Activated CD8-positive, alpha-beta memory T cell treated with anti-CD3 and anti-CD28 coated beads for 36 hours (primary cell): ENCODE measurements around the gene GATA6. TPM values are rescaled to one million over a fixed set of nuclear protein-coding genes. Genes with fewer than 3 reads are reported as not detected.

Experiments
- CTCF ChIA-PET: fragments of 350-600 bp; sonication (Branson Sonifier 250); formaldehyde crosslinking; loops from one replicate; lab custom pipeline; 2021; ENCODE audit warnings: antibody characterized with exemption; lab: Charles Lee
- POLR2A ChIA-PET: fragments of 350-600 bp; sonication (Branson Sonifier 250); formaldehyde crosslinking; loops from one replicate; lab custom pipeline; 2021; ENCODE audit warnings: antibody characterized with exemption; lab: Charles Lee
- total RNA-seq, 2 experiments: library from RNA; stranded (reverse); gene quantifications; one replicate each; pipeline ENCODE4 v1.2.3, GENCODE V29; 2021

Gene GATA6
- total RNA-seq, 2 experiments from 2014 or later, result not detected

DNA sequence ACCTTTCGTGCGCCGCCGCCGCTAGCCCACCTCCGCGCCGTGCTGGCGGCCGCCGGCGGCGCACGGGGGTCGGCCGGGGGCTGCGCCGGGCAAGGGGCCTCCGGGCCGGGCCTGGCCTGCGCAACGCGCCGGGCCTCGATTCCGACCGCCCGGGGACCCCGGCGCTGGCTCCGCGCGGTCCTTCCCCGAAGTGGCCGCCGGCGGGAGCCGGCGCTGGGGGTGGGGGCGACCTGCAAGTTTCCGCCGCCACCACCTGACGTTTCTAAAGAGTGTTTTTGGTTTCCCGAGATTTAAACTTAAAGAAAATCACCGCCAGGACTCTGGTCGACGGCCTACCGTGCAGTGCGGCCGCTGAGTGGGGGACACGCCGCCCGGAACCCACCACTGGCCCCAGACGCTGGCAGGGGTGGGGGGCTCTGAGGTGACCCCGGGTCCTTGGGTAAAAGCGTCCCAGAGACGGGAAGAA lies 3.8 kb upstream of the GATA6 start:
- ChIA-PET POLR2A (no interaction called here), CTCF (no interaction called here)

- ChIA-PET CTCF (no interaction called here), POLR2A (interaction anchor here (0.6 kb wide), 1 partner anchor 9 kb away, joined by 3 read pairs; no protein-coding TSS in a partner anchor)
Observed at GRCh38 chr18:22166069-22166950, 3.1 kb upstream of the GATA6 start.

DNA sequence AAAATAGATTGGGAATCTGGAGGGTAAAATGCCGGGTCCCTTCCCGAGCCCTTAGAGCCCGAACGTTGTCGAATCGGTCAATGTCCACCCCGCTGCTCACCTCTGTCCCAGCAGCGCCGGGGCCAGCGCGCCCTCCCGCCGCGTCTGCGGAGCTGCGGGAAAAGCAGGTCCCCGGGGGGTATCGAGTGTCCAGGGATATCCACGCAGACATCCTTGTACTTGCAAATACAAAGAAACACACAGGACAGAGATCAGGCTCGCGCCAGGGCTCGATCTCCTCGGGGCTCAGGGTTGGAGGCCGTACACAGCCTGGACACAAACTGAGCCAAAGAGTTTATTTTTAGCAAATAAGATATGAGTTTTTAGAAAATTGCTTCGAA lies 2.3 kb upstream of the GATA6 start:
- ChIA-PET POLR2A (interaction anchor here (0.6 kb wide), 1 partner anchor 8 kb away, joined by 3 read pairs; no protein-coding TSS in a partner anchor), CTCF (no interaction called here)

- POLR2A ChIA-PET, result no interaction called here
- CTCF ChIA-PET, result no interaction called here
Observed at GRCh38 chr18:22167471-22168241, 1.7 kb upstream of the GATA6 start.

DNA sequence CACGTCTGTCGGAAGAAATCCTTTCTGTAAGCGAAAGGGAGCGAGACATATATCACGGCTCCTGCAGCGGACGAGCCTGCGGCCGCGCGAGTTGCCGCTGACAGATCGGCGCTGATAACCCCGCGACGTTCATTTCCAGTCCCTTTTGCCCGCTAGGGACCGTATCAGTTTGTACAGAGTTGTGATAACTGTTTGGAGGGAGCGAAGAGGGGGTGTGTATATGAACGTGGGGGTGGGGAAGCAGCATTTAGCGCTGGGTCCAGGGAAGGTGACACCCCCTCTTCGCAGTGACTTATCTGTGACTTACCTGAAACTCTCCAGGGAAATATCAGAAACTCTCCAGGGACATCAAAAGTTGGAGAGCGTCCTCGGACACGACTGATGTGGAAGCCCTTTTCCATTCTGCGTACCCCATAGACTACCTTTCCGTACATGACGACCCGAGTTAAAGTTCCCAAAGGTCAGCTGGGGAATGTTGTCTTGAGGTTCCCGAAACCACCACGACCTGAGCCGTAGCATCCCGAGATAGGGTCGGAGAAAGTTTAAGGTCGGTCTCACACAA lies 948 bp upstream of the GATA6 start:
- CTCF ChIA-PET, result no interaction called here

GRCh38 chr18:22169889-22170420 lies 566 bp downstream of the GATA6 start:
- POLR2A ChIA-PET, result interaction anchor here (0.7 kb wide), 1 partner anchor 177 kb away, joined by 3 read pairs; no protein-coding TSS in a partner anchor
- CTCF ChIA-PET, result no interaction called here

More for the DNA sequence above, 948 bp upstream of the GATA6 start:
- POLR2A ChIA-PET, result no interaction called here

DNA sequence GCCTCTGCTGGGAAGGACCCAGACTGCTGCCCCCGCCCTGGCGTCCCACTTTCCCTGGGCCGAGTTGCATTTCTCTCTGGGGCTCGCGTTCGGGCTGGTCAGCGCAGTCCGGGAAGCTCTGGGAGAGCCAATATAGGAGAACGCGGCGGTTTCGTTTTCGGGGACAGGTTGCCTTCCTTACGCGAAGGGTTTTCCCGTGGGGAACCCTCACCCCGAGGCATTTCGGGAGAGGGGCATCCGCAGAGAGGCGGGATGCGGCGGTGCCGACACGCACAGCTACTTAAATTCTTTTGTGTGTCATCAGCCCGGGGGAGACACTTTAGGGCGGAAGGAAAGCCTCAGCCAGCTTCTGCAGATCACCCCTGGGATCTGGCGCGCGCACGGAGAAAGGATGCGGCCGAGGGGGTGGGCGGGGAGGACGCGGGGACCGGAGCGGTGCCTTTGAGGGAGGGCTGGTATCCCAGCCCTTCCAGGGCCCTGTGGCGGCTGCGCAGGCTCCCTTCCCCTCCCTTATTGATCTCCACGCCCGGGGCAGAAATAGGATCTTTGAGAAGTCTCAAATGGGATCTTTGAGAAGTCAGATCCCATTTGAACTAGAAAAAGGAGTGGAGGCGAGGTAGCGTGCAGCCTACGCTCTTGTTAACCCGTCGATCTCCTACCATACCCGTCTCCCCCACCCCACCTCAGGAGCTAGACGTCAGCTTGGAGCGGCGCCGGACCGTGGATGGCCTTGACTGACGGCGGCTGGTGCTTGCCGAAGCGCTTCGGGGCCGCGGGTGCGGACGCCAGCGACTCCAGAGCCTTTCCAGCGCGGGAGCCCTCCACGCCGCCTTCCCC lies 1.2 kb downstream of the GATA6 start:
- POLR2A ChIA-PET, result interaction anchor here (0.7 kb wide), 1 partner anchor 178 kb away, joined by 3 read pairs; no protein-coding TSS in a partner anchor
- CTCF ChIA-PET, result interaction anchor here (0.6 kb wide), 1 partner anchor 9 kb away, joined by 3 read pairs; no protein-coding TSS in a partner anchor

- ChIA-PET POLR2A (no interaction called here), CTCF (interaction anchor here (0.6 kb wide), 1 partner anchor 10 kb away, joined by 3 read pairs; no protein-coding TSS in a partner anchor)
Observed at GRCh38 chr18:22171258-22172119, 2.1 kb downstream of the GATA6 start.

- POLR2A ChIA-PET, result no interaction called here
Observed at GRCh38 chr18:22172120-22172582, 2.8 kb downstream of the GATA6 start.

GRCh38 chr18:22172594-22173049 lies 3.2 kb downstream of the GATA6 start:
- CTCF ChIA-PET, result no interaction called here
- POLR2A ChIA-PET, result no interaction called here

More at GRCh38 chr18:22172120-22172582, 2.8 kb downstream of the GATA6 start:
- CTCF ChIA-PET, result no interaction called here

DNA sequence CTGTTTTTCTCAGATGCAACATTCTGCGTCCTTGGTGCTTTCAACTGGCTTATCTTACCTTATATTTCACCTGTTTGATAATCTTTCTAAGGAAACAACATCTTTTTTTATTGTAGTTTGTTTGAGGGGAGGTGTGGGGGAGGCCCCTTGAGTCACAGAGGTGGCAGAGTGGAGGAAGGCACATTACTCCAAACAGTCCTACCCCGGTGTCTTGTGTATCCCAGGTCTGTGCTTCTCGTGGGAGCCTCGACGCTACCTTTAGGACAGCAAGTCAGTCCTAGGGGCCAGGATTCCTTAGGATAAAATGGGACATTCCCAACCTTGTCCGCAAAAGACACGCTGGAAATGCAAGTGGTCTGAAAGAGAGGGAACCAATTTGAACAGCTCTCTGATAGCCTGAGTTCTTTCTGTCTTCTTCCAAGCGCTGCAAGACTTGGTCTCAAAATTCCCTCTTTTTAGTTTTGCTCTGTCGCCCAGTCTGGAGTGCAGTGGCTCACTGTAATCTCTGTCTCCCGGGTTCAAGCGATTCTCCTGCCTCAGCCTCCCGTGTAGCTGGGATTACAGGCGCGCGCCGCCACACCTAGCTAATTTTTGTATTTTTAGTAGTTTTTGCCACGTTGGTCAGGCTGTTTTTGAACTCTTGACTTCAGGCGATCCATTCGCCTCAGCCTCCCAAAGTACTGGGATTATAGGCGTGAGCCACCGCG lies 4.0 kb downstream of the GATA6 start:
- POLR2A ChIA-PET, result no interaction called here
- CTCF ChIA-PET, result no interaction called here

DNA sequence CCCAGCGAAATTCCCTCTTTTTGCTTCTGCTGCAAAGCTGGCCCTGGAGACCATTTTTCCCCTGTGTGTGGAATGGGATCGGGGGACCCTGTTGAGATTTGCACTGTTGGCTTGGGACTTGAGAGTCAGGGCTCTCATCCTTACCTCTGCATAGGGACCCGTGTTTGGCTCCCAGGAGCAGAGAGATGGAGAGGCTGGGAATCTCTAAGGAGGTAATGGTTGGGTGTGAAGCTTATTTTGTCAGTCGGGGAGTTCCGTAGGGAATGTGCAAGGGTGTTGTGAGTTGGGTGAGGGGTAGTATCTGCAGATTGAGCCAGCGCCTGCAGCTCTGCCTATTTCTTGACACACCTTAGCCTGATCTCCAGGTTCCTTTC lies 4.5 kb downstream of the GATA6 start:
- CTCF ChIA-PET, result no interaction called here

GRCh38 chr18:22174341-22175145 lies 5.2 kb downstream of the GATA6 start:
- CTCF ChIA-PET, result no interaction called here
- POLR2A ChIA-PET, result interaction anchor here (0.6 kb wide), 1 partner anchor 8 kb away, joined by 3 read pairs; no protein-coding TSS in a partner anchor

More for the DNA sequence above, 4.5 kb downstream of the GATA6 start:
- POLR2A ChIA-PET, result no interaction called here

- POLR2A ChIA-PET, result interaction anchor here (0.6 kb wide), 1 partner anchor 9 kb away, joined by 3 read pairs; no protein-coding TSS in a partner anchor
- CTCF ChIA-PET, result no interaction called here
Observed at GRCh38 chr18:22175346-22175745, 6.0 kb downstream of the GATA6 start.

GRCh38 chr18:22176420-22177326 lies 7.3 kb downstream of the GATA6 start:
- CTCF ChIA-PET, result no interaction called here
- POLR2A ChIA-PET, result no interaction called here
